HepG2 (cell line): Measurements from ENCODE around the gene C2orf92. TPM values are rescaled to one million over a fixed set of nuclear protein-coding genes. Genes with fewer than 3 reads are reported as not detected.

ENCODE experiments used
- CBFB ChIP-seq: sonication (generic); formaldehyde crosslinking; IDR thresholded peaks from 2 replicates; pipeline ENCODE4 v1.4.0; 2020; ENCODE audit warnings: missing genetic modification reagents
- CENPBD1 ChIP-seq: sonication (generic); formaldehyde crosslinking; IDR thresholded peaks from 2 replicates; pipeline ENCODE4 v1.8.0; 2022; ENCODE audit warnings: missing genetic modification reagents, low read depth, mild to moderate bottlenecking, borderline replicate concordance
- DRAP1 ChIP-seq: IDR thresholded peaks from 2 replicates; pipeline ENCODE4 v1.6.1; 2016; ENCODE audit warnings: missing genetic modification reagents, missing compliant biosample characterization
- FOXA3 ChIP-seq: IDR thresholded peaks from 2 replicates; pipeline ENCODE4 v1.6.1; 2016; ENCODE audit warnings: missing genetic modification reagents, missing compliant biosample characterization
- GPBP1L1 ChIP-seq: sonication (generic); formaldehyde crosslinking; IDR thresholded peaks from 2 replicates; pipeline ENCODE4 v1.5.0; 2020; ENCODE audit warnings: mild to moderate bottlenecking, missing genetic modification reagents
- HOMEZ ChIP-seq: IDR thresholded peaks from 2 replicates; pipeline ENCODE4 v1.6.1; 2016; ENCODE audit warnings: low read depth
- IRF2 ChIP-seq: IDR thresholded peaks from 2 replicates; pipeline ENCODE4 v1.6.1; 2018; ENCODE audit warnings: missing genetic modification reagents, missing compliant biosample characterization
- KDM6A ChIP-seq: IDR thresholded peaks from 2 replicates; pipeline ENCODE4 v1.6.1; 2016; ENCODE audit warnings: low read depth
- MAFG ChIP-seq: sonication (generic); formaldehyde crosslinking; IDR thresholded peaks from 2 replicates; pipeline ENCODE4 v1.5.1; 2020; ENCODE audit warnings: mild to moderate bottlenecking, missing genetic modification reagents
- MXD1 ChIP-seq: sonication (generic); formaldehyde crosslinking; IDR thresholded peaks from 2 replicates; pipeline ENCODE4 v1.4.0; 2020; ENCODE audit warnings: mild to moderate bottlenecking, missing genetic modification reagents
- MYPOP ChIP-seq: sonication (generic); formaldehyde crosslinking; IDR thresholded peaks from 2 replicates; pipeline ENCODE4 v1.8.1; 2023; ENCODE audit warnings: mild to moderate bottlenecking, moderate library complexity, missing genetic modification reagents
- PPARG ChIP-seq: conservative IDR thresholded peaks from 2 replicates; pipeline ENCODE4 v1.6.1; 2016; ENCODE audit warnings: missing biosample characterization, missing genetic modification reagents
- REST ChIP-seq, 2 experiments: IDR thresholded peaks; 2 replicates each; pipeline ENCODE4 v1.6.1; 2011 to 2012; ENCODE audit warnings: low read length in 2 of 2, borderline replicate concordance in 1 of 2, low read depth in 1 of 2, mild to moderate bottlenecking in 1 of 2, moderate library complexity in 1 of 2
- SIN3B ChIP-seq: fragments of 150-350 bp; IDR thresholded peaks from 2 replicates; pipeline ENCODE4 v1.6.1; 2014; ENCODE audit warnings: low read length
- ZBTB8A ChIP-seq: sonication (generic); formaldehyde crosslinking; IDR thresholded peaks from 2 replicates; pipeline ENCODE4 v1.4.0; 2020; ENCODE audit warnings: mild to moderate bottlenecking, low read depth, missing genetic modification reagents, borderline replicate concordance
- ZC3H4 ChIP-seq: sonication (generic); formaldehyde crosslinking; IDR thresholded peaks from 2 replicates; pipeline ENCODE4 v1.4.0; 2020; ENCODE audit warnings: missing genetic modification reagents, borderline replicate concordance
- ZNF160 ChIP-seq: sonication (generic); formaldehyde crosslinking; IDR thresholded peaks from 2 replicates; pipeline ENCODE4 v1.8.0; 2022; ENCODE audit warnings: mild to moderate bottlenecking, inconsistent platforms, missing genetic modification reagents
- ZNF264 ChIP-seq: sonication (generic); formaldehyde crosslinking; IDR thresholded peaks from 2 replicates; pipeline ENCODE4 v1.4.0; 2020; ENCODE audit warnings: missing genetic modification reagents
- ZNF333 ChIP-seq: sonication (generic); formaldehyde crosslinking; IDR thresholded peaks from 2 replicates; pipeline ENCODE4 v1.4.0; 2020; ENCODE audit warnings: mild to moderate bottlenecking, missing genetic modification reagents, borderline replicate concordance
- ZNF34 ChIP-seq: sonication (generic); formaldehyde crosslinking; IDR thresholded peaks from 2 replicates; pipeline ENCODE4 v1.4.0; 2020; ENCODE audit warnings: mild to moderate bottlenecking, missing genetic modification reagents, borderline replicate concordance
- polyA plus RNA-seq, 8 experiments: library from polyadenylated mRNA; depleted of rRNA in 3 of 8; stranded (reverse) in 7 of 8; unstranded in 1 of 8; fragments of >200 nt; fragmentation: Illumina TruSeq in 4 of 8; extraction: Trizol in 4 of 8; gene quantifications; 2 replicates each; pipeline versions ENCODE4 v1.2.1 to v1.2.3, GENCODE V29; 2011 to 2016; ENCODE audit warnings: low read depth in 4 of 8, missing spikeins in 1 of 8, mixed read lengths in 1 of 8; ENCODE audit not compliant: insufficient read depth in 1 of 8
- total RNA-seq, 5 experiments: library from RNA; depleted of rRNA; stranded (reverse); fragments of >200 nt; fragmentation: Illumina TruSeq; extraction: Trizol; gene quantifications; 2 replicates each; pipeline ENCODE4 v1.2.3, GENCODE V29; 2016; ENCODE audit warnings: low read depth in 1 of 5

Gene C2orf92
- total and polyA plus RNA-seq, 2 of the 13 experiments (the other 11 are each of a cell fraction or from before 2014, with no cell fraction given), result 4.9 to 5.0 TPM

- no peak for TF ChIP-seq GPBP1L1 (CRISPR knock-in tag)
- TF ChIP-seq CENPBD1 (CRISPR knock-in tag), result no peak
- TF ChIP-seq KDM6A (CRISPR knock-in tag), result no peak
- TF ChIP-seq MAFG (CRISPR knock-in tag), result no peak
- TF ChIP-seq REST (IDR thresholded peaks at IDR 0.05; ENCODE audit: borderline replicate concordance in 1 of 2, low read depth in 1 of 2, low read length in 2 of 2), result no peak
- TF ChIP-seq IRF2 (CRISPR knock-in tag), result no peak
- TF ChIP-seq ZNF264 (CRISPR knock-in tag), result no peak
- no peak for TF ChIP-seq ZNF34 (CRISPR knock-in tag)
- 0 out of 2 replicates have a peak, but pooled peaks have one; percentile 41 for TF ChIP-seq HOMEZ (CRISPR knock-in tag)
- 0 out of 2 replicates have a peak, but pooled peaks have one; percentile 25 for TF ChIP-seq DRAP1 (CRISPR knock-in tag)
- no peak for TF ChIP-seq FOXA3 (CRISPR knock-in tag)
- TF ChIP-seq ZNF160 (CRISPR knock-in tag), result no peak
- TF ChIP-seq MYPOP (CRISPR knock-in tag), result no peak
- TF ChIP-seq ZNF333, result no peak
- TF ChIP-seq SIN3B, result no peak
- TF ChIP-seq ZBTB8A (CRISPR knock-in tag), result no peak
- TF ChIP-seq ZC3H4, result no peak
- no peak for TF ChIP-seq MXD1 (CRISPR knock-in tag)
- TF ChIP-seq CBFB (CRISPR knock-in tag), result no peak
- no peak for TF ChIP-seq PPARG (CRISPR knock-in tag)
Observed at GRCh38 chr2:97699765-97700444, 30.4 kb downstream of the C2orf92 start (continued).
